H1 (cell line): ENCODE data around the gene CDC14B.

Source experiments
- CEBPB ChIP-seq: IDR thresholded peaks from 2 replicates; pipeline ENCODE4 v1.6.1; 2012; ENCODE audit warnings: low read depth, low read length
- KDM1A ChIP-seq: fragments of 200-600, 300-600 bp; sonication (generic); IDR thresholded peaks from 2 replicates; pipeline ENCODE4 v1.7.1; 2016; ENCODE audit warnings: mild to moderate bottlenecking, low read length, borderline replicate concordance
- TF ChIP-seq, protein P1 (sequence below), 3 experiments: IDR thresholded peaks; 1 replicate in 2 of 3; 2 replicates in 1 of 3; pipeline versions ENCODE4 v1.5.1 to v1.6.1; 2011; ENCODE audit warnings: low read length in 3 of 3, mild to moderate bottlenecking in 3 of 3, inconsistent platforms in 2 of 3, low read depth in 1 of 3, moderate library complexity in 1 of 3; ENCODE audit not compliant: insufficient read depth in 1 of 3; ENCODE audit errors: control extremely low read depth in 1 of 3
- TF ChIP-seq, protein P2 (sequence below): fragments of 300-600 bp; sonication (generic); IDR thresholded peaks from 2 replicates; pipeline ENCODE4 v1.7.1; 2012; ENCODE audit warnings: low read length, moderate library complexity, mild to moderate bottlenecking, inconsistent platforms; ENCODE audit not compliant: insufficient replicate concordance

DNA sequence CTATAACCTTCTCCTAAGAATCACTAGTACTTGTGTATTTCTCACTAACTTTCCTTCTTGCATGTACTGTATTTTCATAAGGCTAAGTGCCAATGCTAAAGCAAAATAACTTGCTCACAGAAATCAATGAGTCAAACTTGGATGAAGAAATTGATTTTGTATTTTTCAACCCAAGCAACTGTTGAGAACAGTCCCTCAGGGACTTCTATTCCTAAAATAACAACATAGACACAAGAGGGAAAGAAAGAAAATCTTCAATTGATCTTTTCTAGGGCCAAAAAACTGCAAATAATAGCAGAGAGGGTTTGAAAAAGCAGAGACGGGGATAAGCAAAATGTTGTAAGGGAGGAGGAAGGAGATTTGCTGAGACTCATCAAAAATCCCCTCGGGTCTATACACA is 99.9 kb downstream of the CDC14B start:
- TF ChIP-seq KDM1A = no peak
- TF ChIP-seq, protein P1, sequence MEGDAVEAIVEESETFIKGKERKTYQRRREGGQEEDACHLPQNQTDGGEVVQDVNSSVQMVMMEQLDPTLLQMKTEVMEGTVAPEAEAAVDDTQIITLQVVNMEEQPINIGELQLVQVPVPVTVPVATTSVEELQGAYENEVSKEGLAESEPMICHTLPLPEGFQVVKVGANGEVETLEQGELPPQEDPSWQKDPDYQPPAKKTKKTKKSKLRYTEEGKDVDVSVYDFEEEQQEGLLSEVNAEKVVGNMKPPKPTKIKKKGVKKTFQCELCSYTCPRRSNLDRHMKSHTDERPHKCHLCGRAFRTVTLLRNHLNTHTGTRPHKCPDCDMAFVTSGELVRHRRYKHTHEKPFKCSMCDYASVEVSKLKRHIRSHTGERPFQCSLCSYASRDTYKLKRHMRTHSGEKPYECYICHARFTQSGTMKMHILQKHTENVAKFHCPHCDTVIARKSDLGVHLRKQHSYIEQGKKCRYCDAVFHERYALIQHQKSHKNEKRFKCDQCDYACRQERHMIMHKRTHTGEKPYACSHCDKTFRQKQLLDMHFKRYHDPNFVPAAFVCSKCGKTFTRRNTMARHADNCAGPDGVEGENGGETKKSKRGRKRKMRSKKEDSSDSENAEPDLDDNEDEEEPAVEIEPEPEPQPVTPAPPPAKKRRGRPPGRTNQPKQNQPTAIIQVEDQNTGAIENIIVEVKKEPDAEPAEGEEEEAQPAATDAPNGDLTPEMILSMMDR (IDR thresholded peaks at IDR 0.05; ENCODE audit: control extremely low read depth in 1 of 3, insufficient read depth in 1 of 3, low read depth in 1 of 3, low read length in 3 of 3) = no peak
- no peak for TF ChIP-seq CEBPB
- TF ChIP-seq, protein P2, sequence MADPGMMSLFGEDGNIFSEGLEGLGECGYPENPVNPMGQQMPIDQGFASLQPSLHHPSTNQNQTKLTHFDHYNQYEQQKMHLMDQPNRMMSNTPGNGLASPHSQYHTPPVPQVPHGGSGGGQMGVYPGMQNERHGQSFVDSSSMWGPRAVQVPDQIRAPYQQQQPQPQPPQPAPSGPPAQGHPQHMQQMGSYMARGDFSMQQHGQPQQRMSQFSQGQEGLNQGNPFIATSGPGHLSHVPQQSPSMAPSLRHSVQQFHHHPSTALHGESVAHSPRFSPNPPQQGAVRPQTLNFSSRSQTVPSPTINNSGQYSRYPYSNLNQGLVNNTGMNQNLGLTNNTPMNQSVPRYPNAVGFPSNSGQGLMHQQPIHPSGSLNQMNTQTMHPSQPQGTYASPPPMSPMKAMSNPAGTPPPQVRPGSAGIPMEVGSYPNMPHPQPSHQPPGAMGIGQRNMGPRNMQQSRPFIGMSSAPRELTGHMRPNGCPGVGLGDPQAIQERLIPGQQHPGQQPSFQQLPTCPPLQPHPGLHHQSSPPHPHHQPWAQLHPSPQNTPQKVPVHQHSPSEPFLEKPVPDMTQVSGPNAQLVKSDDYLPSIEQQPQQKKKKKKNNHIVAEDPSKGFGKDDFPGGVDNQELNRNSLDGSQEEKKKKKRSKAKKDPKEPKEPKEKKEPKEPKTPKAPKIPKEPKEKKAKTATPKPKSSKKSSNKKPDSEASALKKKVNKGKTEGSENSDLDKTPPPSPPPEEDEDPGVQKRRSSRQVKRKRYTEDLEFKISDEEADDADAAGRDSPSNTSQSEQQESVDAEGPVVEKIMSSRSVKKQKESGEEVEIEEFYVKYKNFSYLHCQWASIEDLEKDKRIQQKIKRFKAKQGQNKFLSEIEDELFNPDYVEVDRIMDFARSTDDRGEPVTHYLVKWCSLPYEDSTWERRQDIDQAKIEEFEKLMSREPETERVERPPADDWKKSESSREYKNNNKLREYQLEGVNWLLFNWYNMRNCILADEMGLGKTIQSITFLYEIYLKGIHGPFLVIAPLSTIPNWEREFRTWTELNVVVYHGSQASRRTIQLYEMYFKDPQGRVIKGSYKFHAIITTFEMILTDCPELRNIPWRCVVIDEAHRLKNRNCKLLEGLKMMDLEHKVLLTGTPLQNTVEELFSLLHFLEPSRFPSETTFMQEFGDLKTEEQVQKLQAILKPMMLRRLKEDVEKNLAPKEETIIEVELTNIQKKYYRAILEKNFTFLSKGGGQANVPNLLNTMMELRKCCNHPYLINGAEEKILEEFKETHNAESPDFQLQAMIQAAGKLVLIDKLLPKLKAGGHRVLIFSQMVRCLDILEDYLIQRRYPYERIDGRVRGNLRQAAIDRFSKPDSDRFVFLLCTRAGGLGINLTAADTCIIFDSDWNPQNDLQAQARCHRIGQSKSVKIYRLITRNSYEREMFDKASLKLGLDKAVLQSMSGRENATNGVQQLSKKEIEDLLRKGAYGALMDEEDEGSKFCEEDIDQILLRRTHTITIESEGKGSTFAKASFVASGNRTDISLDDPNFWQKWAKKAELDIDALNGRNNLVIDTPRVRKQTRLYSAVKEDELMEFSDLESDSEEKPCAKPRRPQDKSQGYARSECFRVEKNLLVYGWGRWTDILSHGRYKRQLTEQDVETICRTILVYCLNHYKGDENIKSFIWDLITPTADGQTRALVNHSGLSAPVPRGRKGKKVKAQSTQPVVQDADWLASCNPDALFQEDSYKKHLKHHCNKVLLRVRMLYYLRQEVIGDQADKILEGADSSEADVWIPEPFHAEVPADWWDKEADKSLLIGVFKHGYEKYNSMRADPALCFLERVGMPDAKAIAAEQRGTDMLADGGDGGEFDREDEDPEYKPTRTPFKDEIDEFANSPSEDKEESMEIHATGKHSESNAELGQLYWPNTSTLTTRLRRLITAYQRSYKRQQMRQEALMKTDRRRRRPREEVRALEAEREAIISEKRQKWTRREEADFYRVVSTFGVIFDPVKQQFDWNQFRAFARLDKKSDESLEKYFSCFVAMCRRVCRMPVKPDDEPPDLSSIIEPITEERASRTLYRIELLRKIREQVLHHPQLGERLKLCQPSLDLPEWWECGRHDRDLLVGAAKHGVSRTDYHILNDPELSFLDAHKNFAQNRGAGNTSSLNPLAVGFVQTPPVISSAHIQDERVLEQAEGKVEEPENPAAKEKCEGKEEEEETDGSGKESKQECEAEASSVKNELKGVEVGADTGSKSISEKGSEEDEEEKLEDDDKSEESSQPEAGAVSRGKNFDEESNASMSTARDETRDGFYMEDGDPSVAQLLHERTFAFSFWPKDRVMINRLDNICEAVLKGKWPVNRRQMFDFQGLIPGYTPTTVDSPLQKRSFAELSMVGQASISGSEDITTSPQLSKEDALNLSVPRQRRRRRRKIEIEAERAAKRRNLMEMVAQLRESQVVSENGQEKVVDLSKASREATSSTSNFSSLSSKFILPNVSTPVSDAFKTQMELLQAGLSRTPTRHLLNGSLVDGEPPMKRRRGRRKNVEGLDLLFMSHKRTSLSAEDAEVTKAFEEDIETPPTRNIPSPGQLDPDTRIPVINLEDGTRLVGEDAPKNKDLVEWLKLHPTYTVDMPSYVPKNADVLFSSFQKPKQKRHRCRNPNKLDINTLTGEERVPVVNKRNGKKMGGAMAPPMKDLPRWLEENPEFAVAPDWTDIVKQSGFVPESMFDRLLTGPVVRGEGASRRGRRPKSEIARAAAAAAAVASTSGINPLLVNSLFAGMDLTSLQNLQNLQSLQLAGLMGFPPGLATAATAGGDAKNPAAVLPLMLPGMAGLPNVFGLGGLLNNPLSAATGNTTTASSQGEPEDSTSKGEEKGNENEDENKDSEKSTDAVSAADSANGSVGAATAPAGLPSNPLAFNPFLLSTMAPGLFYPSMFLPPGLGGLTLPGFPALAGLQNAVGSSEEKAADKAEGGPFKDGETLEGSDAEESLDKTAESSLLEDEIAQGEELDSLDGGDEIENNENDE = no peak
